OCI-LY7 (cell line): ENCODE measurements around the gene KLHDC8A.

Experiments used
- EZH2phosphoT487 ChIP-seq: fragments of 200-600 bp; sonication (generic); IDR thresholded peaks from 2 replicates; pipeline ENCODE4 v1.6.1; 2018; ENCODE audit warnings: low read depth, borderline replicate concordance, mild to moderate bottlenecking, mixed run types, antibody characterized with exemption, low read length, moderate library complexity, mixed read lengths
- TF ChIP-seq, protein P1 (sequence below): fragments of 200-600 bp; sonication (generic); conservative IDR thresholded peaks from 2 replicates; pipeline ENCODE4 v1.5.1; 2014; ENCODE audit warnings: mild to moderate bottlenecking, antibody characterized with exemption, low read length, moderate library complexity, mixed read lengths

DNA sequence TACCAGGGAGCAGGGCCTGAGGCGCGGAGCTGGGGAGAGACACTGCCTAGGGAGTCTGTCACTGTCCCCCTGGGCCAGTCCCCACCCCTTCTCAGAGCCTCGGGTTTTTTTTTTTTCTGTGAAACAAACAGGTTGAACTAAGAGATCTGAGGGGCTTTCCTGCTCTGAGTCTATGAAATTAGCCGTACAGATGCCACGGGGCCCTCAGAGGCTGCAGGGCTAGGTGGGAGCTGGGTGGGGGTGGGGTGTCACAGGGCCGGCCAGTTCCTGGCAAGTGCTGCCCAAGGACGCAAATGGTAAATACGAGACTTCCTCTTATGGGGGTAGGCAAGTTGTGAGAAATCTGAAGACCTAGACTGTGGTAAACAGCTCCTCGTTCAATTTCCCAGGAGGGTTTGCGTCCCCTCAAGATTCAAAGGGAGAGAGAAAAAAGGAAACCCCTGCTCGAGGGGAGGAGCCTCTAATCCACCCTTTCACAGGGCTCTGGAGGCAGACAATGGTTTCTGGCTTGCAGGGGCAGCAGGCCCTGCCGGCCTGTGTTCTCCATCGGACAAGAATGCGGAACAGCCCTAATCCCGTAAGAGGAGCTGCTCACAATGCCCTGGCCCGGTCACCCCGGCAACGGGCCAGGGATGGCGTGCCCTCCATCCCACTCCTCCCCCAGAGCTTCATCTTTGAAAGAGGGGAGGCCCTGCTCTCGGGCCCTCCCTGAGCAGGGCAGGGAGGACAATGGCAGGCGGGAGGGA lies 43.0 kb downstream of the KLHDC8A start:
- no peak for TF ChIP-seq EZH2phosphoT487
- TF ChIP-seq, protein P1, sequence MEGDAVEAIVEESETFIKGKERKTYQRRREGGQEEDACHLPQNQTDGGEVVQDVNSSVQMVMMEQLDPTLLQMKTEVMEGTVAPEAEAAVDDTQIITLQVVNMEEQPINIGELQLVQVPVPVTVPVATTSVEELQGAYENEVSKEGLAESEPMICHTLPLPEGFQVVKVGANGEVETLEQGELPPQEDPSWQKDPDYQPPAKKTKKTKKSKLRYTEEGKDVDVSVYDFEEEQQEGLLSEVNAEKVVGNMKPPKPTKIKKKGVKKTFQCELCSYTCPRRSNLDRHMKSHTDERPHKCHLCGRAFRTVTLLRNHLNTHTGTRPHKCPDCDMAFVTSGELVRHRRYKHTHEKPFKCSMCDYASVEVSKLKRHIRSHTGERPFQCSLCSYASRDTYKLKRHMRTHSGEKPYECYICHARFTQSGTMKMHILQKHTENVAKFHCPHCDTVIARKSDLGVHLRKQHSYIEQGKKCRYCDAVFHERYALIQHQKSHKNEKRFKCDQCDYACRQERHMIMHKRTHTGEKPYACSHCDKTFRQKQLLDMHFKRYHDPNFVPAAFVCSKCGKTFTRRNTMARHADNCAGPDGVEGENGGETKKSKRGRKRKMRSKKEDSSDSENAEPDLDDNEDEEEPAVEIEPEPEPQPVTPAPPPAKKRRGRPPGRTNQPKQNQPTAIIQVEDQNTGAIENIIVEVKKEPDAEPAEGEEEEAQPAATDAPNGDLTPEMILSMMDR: no peak
